Measurements from ENCODE around the gene KCTD10.
A peak's percentile ranks its signal among the peaks of the same experiment; 100 is the strongest.
"Not testable (repeated sequence)": the region's sequence is repeated elsewhere in the genome, so short reads cannot be mapped to it uniquely, and the experiment has no call there.

Gene KCTD10

GRCh38 chr12:109435428-109436187 is 41.5 kb downstream of the KCTD10 start:
- H2AFZ ChIP-seq (ENCODE audit: low read length, unreplicated experiment), result no peak overlapping the region
- H3K4me1 ChIP-seq (ENCODE audit: control insufficient read depth, insufficient read depth, low read length, unreplicated experiment), result no peaks in the 10 kb centered on the region
- H3K36me3 ChIP-seq (ENCODE audit: insufficient read depth, low read length), result no peaks in the 10 kb centered on the region
- H3K27me3 ChIP-seq (ENCODE audit: insufficient read depth, low read length), result no peaks in the 10 kb centered on the region
- H3K79me2 ChIP-seq (ENCODE audit: control insufficient read depth, insufficient read depth, low read length, unreplicated experiment), result no peaks in the 10 kb centered on the region
- no peak overlapping the region for H3K27ac ChIP-seq (ENCODE audit: low read depth, low read length)
- H3K4me3 ChIP-seq (ENCODE audit: low read depth, low read length), result no peak overlapping the region

- Histone ChIP-seq H3K4me3 (ENCODE audit: low read depth, low read length) (no peak overlapping the region), H3K27me3 (ENCODE audit: insufficient read depth, low read length) (no peaks in the 10 kb centered on the region), H3K4me1 (ENCODE audit: control insufficient read depth, insufficient read depth, low read length, unreplicated experiment) (no peaks in the 10 kb centered on the region), H3K79me2 (ENCODE audit: control insufficient read depth, insufficient read depth, low read length, unreplicated experiment) (no peaks in the 10 kb centered on the region), H3K27ac (ENCODE audit: low read depth, low read length) (no peak overlapping the region), H2AFZ (ENCODE audit: low read length, unreplicated experiment) (no peak overlapping the region), H3K36me3 (ENCODE audit: insufficient read depth, low read length) (no peaks in the 10 kb centered on the region)
These were observed 42.5 kb downstream of the KCTD10 start for GRCh38 chr12:109434582-109434981.

- no peak overlapping the region for H2AFZ ChIP-seq (ENCODE audit: low read length, unreplicated experiment)
- H3K79me2 ChIP-seq (ENCODE audit: control insufficient read depth, insufficient read depth, low read length, unreplicated experiment), result no peaks in the 10 kb centered on the region
- H3K27me3 ChIP-seq (ENCODE audit: insufficient read depth, low read length), result no peaks in the 10 kb centered on the region
- no peak overlapping the region for H3K4me3 ChIP-seq (ENCODE audit: low read depth, low read length)
- no peaks in the 10 kb centered on the region for H3K4me1 ChIP-seq (ENCODE audit: control insufficient read depth, insufficient read depth, low read length, unreplicated experiment)
- H3K27ac ChIP-seq (ENCODE audit: low read depth, low read length), result no peak overlapping the region
- H3K36me3 ChIP-seq (ENCODE audit: insufficient read depth, low read length), result no peaks in the 10 kb centered on the region
These were observed 43.5 kb downstream of the KCTD10 start for GRCh38 chr12:109433618-109434017.

GRCh38 chr12:109432842-109433304 is 44.2 kb downstream of the KCTD10 start:
- Histone ChIP-seq H3K4me3 (ENCODE audit: low read depth, low read length) (no peak overlapping the region), H3K27ac (ENCODE audit: low read depth, low read length) (no peak overlapping the region), H3K79me2 (ENCODE audit: control insufficient read depth, insufficient read depth, low read length, unreplicated experiment) (no peaks in the 10 kb centered on the region), H3K4me1 (ENCODE audit: control insufficient read depth, insufficient read depth, low read length, unreplicated experiment) (no peaks in the 10 kb centered on the region), H3K36me3 (ENCODE audit: insufficient read depth, low read length) (no peaks in the 10 kb centered on the region), H3K27me3 (ENCODE audit: insufficient read depth, low read length) (no peaks in the 10 kb centered on the region), H2AFZ (ENCODE audit: low read length, unreplicated experiment) (no peak overlapping the region)

- Histone ChIP-seq H3K79me2 (ENCODE audit: control insufficient read depth, insufficient read depth, low read length, unreplicated experiment) (no peaks in the 10 kb centered on the region), H3K36me3 (ENCODE audit: insufficient read depth, low read length) (no peaks in the 10 kb centered on the region), H2AFZ (ENCODE audit: low read length, unreplicated experiment) (no peak overlapping the region), H3K4me3 (ENCODE audit: low read depth, low read length) (no peak overlapping the region), H3K27ac (ENCODE audit: low read depth, low read length) (no peak overlapping the region), H3K4me1 (ENCODE audit: control insufficient read depth, insufficient read depth, low read length, unreplicated experiment) (no peaks in the 10 kb centered on the region), H3K27me3 (ENCODE audit: insufficient read depth, low read length) (no peaks in the 10 kb centered on the region)
These were observed 44.7 kb downstream of the KCTD10 start for GRCh38 chr12:109432431-109432830.

- Histone ChIP-seq H3K4me3 (ENCODE audit: low read depth, low read length) (no peak overlapping the region), H3K36me3 (ENCODE audit: insufficient read depth, low read length) (no peaks in the 10 kb centered on the region), H3K4me1 (ENCODE audit: control insufficient read depth, insufficient read depth, low read length, unreplicated experiment) (no peaks in the 10 kb centered on the region), H3K79me2 (ENCODE audit: control insufficient read depth, insufficient read depth, low read length, unreplicated experiment) (no peaks in the 10 kb centered on the region), H3K27ac (ENCODE audit: low read depth, low read length) (no peak overlapping the region), H2AFZ (ENCODE audit: low read length, unreplicated experiment) (no peak overlapping the region), H3K27me3 (ENCODE audit: insufficient read depth, low read length) (peaks cover 7% of the 10 kb centered on the region)
These were observed 46.9 kb downstream of the KCTD10 start for GRCh38 chr12:109430244-109430643.

GRCh38 chr12:109428804-109429203 is 48.3 kb downstream of the KCTD10 start:
- not testable (repeated sequence) for H3K36me3 ChIP-seq (ENCODE audit: insufficient read depth, low read length); H3K4me3 ChIP-seq (ENCODE audit: low read depth, low read length); H3K79me2 ChIP-seq (ENCODE audit: control insufficient read depth, insufficient read depth, low read length, unreplicated experiment); H3K4me1 ChIP-seq (ENCODE audit: control insufficient read depth, insufficient read depth, low read length, unreplicated experiment); H2AFZ ChIP-seq (ENCODE audit: low read length, unreplicated experiment); H3K27ac ChIP-seq (ENCODE audit: low read depth, low read length)
- H3K27me3 ChIP-seq (ENCODE audit: insufficient read depth, low read length), result peaks cover 20% of the 10 kb centered on the region

GRCh38 chr12:109428037-109428629 is 49.0 kb downstream of the KCTD10 start:
- H3K79me2 ChIP-seq (ENCODE audit: control insufficient read depth, insufficient read depth, low read length, unreplicated experiment), result no peaks in the 10 kb centered on the region
- no peak overlapping the region for H3K27ac ChIP-seq (ENCODE audit: low read depth, low read length)
- no peaks in the 10 kb centered on the region for H3K36me3 ChIP-seq (ENCODE audit: insufficient read depth, low read length)
- H3K4me1 ChIP-seq (ENCODE audit: control insufficient read depth, insufficient read depth, low read length, unreplicated experiment), result no peaks in the 10 kb centered on the region
- peak overlapping the region; percentile 43 for H2AFZ ChIP-seq (ENCODE audit: low read length, unreplicated experiment)
- peaks cover 26% of the 10 kb centered on the region for H3K27me3 ChIP-seq (ENCODE audit: insufficient read depth, low read length)
- no peak overlapping the region for H3K4me3 ChIP-seq (ENCODE audit: low read depth, low read length)

- H3K27me3 ChIP-seq (ENCODE audit: insufficient read depth, low read length), result peaks cover 55% of the 10 kb centered on the region
- no peaks in the 10 kb centered on the region for H3K4me1 ChIP-seq (ENCODE audit: control insufficient read depth, insufficient read depth, low read length, unreplicated experiment)
- H3K36me3 ChIP-seq (ENCODE audit: insufficient read depth, low read length), result no peaks in the 10 kb centered on the region
- no peak overlapping the region for H3K27ac ChIP-seq (ENCODE audit: low read depth, low read length)
- H2AFZ ChIP-seq (ENCODE audit: low read length, unreplicated experiment), result no peak overlapping the region
- no peaks in the 10 kb centered on the region for H3K79me2 ChIP-seq (ENCODE audit: control insufficient read depth, insufficient read depth, low read length, unreplicated experiment)
- H3K4me3 ChIP-seq (ENCODE audit: low read depth, low read length), result no peak overlapping the region
These were observed 53.7 kb downstream of the KCTD10 start for GRCh38 chr12:109423392-109423791.

- Histone ChIP-seq H3K4me3 (ENCODE audit: low read depth, low read length) (no peak overlapping the region), H3K27me3 (ENCODE audit: insufficient read depth, low read length) (peaks cover 55% of the 10 kb centered on the region), H2AFZ (ENCODE audit: low read length, unreplicated experiment) (no peak overlapping the region), H3K4me1 (ENCODE audit: control insufficient read depth, insufficient read depth, low read length, unreplicated experiment) (no peaks in the 10 kb centered on the region), H3K79me2 (ENCODE audit: control insufficient read depth, insufficient read depth, low read length, unreplicated experiment) (no peaks in the 10 kb centered on the region), H3K27ac (ENCODE audit: low read depth, low read length) (no peak overlapping the region), H3K36me3 (ENCODE audit: insufficient read depth, low read length) (no peaks in the 10 kb centered on the region)
These were observed 54.8 kb downstream of the KCTD10 start for GRCh38 chr12:109422251-109422650.
